Measurements from ENCODE around the gene ROR2. TPM values are rescaled to one million over a fixed set of nuclear protein-coding genes. Genes with fewer than 3 reads are reported as not detected.

The ROR2 gene
- total RNA-seq, 1 donor = 3.0 TPM

GRCh38 chr9:91809581-91810285 lies 140.3 kb downstream of the ROR2 start:
- TF ChIP-seq CTCF (IDR thresholded peaks at IDR 0.05; ENCODE audit: insufficient read depth, low read depth, low read length) = no peak
- H3K4me3 ChIP-seq (ENCODE audit: low read depth, low read length) = no peak overlapping the region
- DNase-seq (ENCODE audit: low read depth) = no peak

- H3K4me3 ChIP-seq (ENCODE audit: low read depth, low read length) = no peak overlapping the region
- no peak for TF ChIP-seq CTCF (IDR thresholded peaks at IDR 0.05; ENCODE audit: insufficient read depth, low read depth, low read length)
- no peak for DNase-seq (ENCODE audit: low read depth)
Measured at GRCh38 chr9:91807643-91808246, 142.3 kb downstream of the ROR2 start.

GRCh38 chr9:91805031-91805430 lies 145.0 kb downstream of the ROR2 start:
- no peak for DNase-seq (ENCODE audit: low read depth)
- TF ChIP-seq CTCF (IDR thresholded peaks at IDR 0.05; ENCODE audit: insufficient read depth, low read depth, low read length) = no peak
- no peak overlapping the region for H3K4me3 ChIP-seq (ENCODE audit: low read depth, low read length)

GRCh38 chr9:91803970-91804752 lies 145.9 kb downstream of the ROR2 start:
- TF ChIP-seq CTCF (IDR thresholded peaks at IDR 0.05; ENCODE audit: insufficient read depth, low read depth, low read length) = no peak
- no peak overlapping the region for H3K4me3 ChIP-seq (ENCODE audit: low read depth, low read length)
- no peak for DNase-seq (ENCODE audit: low read depth)

GRCh38 chr9:91803151-91803940 lies 146.7 kb downstream of the ROR2 start:
- TF ChIP-seq CTCF (IDR thresholded peaks at IDR 0.05; ENCODE audit: insufficient read depth, low read depth, low read length) = no peak
- peak; percentile 86 for DNase-seq (ENCODE audit: low read depth)
- H3K4me3 ChIP-seq (ENCODE audit: low read depth, low read length) = no peak overlapping the region

GRCh38 chr9:91802391-91802790 lies 147.6 kb downstream of the ROR2 start:
- TF ChIP-seq CTCF (IDR thresholded peaks at IDR 0.05; ENCODE audit: insufficient read depth, low read depth, low read length) = no peak
- no peak overlapping the region for H3K4me3 ChIP-seq (ENCODE audit: low read depth, low read length)
- no peak for DNase-seq (ENCODE audit: low read depth)

Data from fibroblast of villous mesenchyme (primary cell).